CD4-positive, alpha-beta T cell treated with Interleukin-15 for 1 hour (primary cell): ENCODE results near the gene MPO.

Experiments
- DNase-seq: peaks from one replicate; pipeline ENCODE4 v3.0.0-alpha.2; 2020

Gene MPO

GRCh38 chr17:58229384-58229783 lies 51.4 kb downstream of the MPO start:
- DNase-seq, result no peak

- no peak for DNase-seq
These were observed 52.1 kb downstream of the MPO start for GRCh38 chr17:58228679-58229078.

- no peak for DNase-seq
These were observed 53.0 kb downstream of the MPO start for GRCh38 chr17:58227733-58228132.

- no peak for DNase-seq
These were observed 56.4 kb downstream of the MPO start for GRCh38 chr17:58224315-58224714.
